Fibroblast of lung (primary cell): ENCODE measurements around the gene GPER1. TPM values are rescaled to one million over a fixed set of nuclear protein-coding genes. Genes with fewer than 3 reads are reported as not detected.
A peak's percentile ranks its signal among the peaks of the same experiment; 100 is the strongest.

ENCODE experiments used
- DNase-seq, 2 donors: peaks; one replicate each; pipeline versions ENCODE4 v3.0.0 to v3.0.0-alpha.2; 2010; ENCODE audit warnings: low read depth in 2 of 2
- H2AFZ ChIP-seq: 2 replicates; pipeline ENCODE4 v1.5.1; 2012; ENCODE audit warnings: low read length, control low read depth, inconsistent platforms
- H3K27ac ChIP-seq: 2 replicates; pipeline ENCODE4 v1.5.1; 2011; ENCODE audit warnings: low read length, control low read depth; ENCODE audit not compliant: insufficient read depth
- H3K27me3 ChIP-seq: 2 replicates; pipeline ENCODE4 v1.5.1; 2011; ENCODE audit warnings: mild to moderate bottlenecking, low read length; ENCODE audit not compliant: control insufficient read depth, insufficient read depth
- H3K36me3 ChIP-seq: 2 replicates; pipeline ENCODE4 v1.5.1; 2011; ENCODE audit warnings: low read length; ENCODE audit not compliant: control insufficient read depth, insufficient read depth
- H3K4me1 ChIP-seq: 2 replicates; pipeline ENCODE4 v1.5.1; 2011; ENCODE audit warnings: low read length; ENCODE audit not compliant: control insufficient read depth, insufficient read depth; ENCODE audit errors: extremely low read depth
- H3K4me2 ChIP-seq: 2 replicates; pipeline ENCODE4 v1.5.1; 2011; ENCODE audit warnings: low read length, control low read depth; ENCODE audit not compliant: insufficient read depth; ENCODE audit errors: extremely low read depth
- H3K4me3 ChIP-seq, 4 experiments: fragments of 200-600 bp in 1 of 4; sonication (generic) in 1 of 4; replicated peaks in 1 of 4; 2 replicates each; pipeline ENCODE4 v1.5.1; 2011 to 2016; ENCODE audit warnings: low read length in 4 of 4, low read depth in 3 of 4, mild to moderate bottlenecking in 3 of 4, control low read depth in 2 of 4, inconsistent platforms in 1 of 4, mixed read lengths in 1 of 4; ENCODE audit not compliant: insufficient read depth in 1 of 4; ENCODE audit errors: control extremely low read depth in 1 of 4
- H3K79me2 ChIP-seq: 2 replicates; pipeline ENCODE4 v1.5.1; 2012; ENCODE audit warnings: mild to moderate bottlenecking, low read length, inconsistent platforms; ENCODE audit not compliant: control insufficient read depth, insufficient read depth
- H3K9ac ChIP-seq: 2 replicates; pipeline ENCODE4 v1.5.1; 2011; ENCODE audit warnings: mild to moderate bottlenecking, low read length, control low read depth; ENCODE audit not compliant: insufficient read depth
- H3K9me3 ChIP-seq: 2 replicates; pipeline ENCODE4 v1.5.1; 2012; ENCODE audit warnings: low read depth, low read length; ENCODE audit not compliant: control insufficient read depth, insufficient read depth
- H4K20me1 ChIP-seq: 2 replicates; pipeline ENCODE4 v1.5.1; 2011; ENCODE audit warnings: low read length; ENCODE audit not compliant: control insufficient read depth, insufficient read depth; ENCODE audit errors: extremely low read depth
- EZH2 ChIP-seq: IDR thresholded peaks from 2 replicates; pipeline ENCODE4 v1.5.1; 2012; ENCODE audit warnings: low read length, control low read depth, mild to moderate bottlenecking; ENCODE audit errors: missing control alignments
- polyA plus RNA-seq, 2 donors: library from polyadenylated mRNA; depleted of rRNA in 1 of 2; stranded (reverse) in 1 of 2; unstranded in 1 of 2; fragments of >200 nt; gene quantifications; 2 replicates each; pipeline ENCODE4 v1.2.1, GENCODE V29; 2011 to 2012; ENCODE audit warnings: missing spikeins in 1 of 2
- total RNA-seq: library from RNA; depleted of rRNA; stranded (reverse); fragments of >200 nt; gene quantifications from 2 replicates; pipeline ENCODE4 v1.2.1, GENCODE V29; 2014
- TF ChIP-seq, protein P1 (sequence below), 2 donors: IDR thresholded peaks in 1 of 2; conservative IDR thresholded peaks in 1 of 2; 1 replicate in 1 of 2; 2 replicates in 1 of 2; pipeline ENCODE4 v1.5.1; 2011 to 2012; ENCODE audit warnings: low read length in 2 of 2, control low read depth in 1 of 2, inconsistent platforms in 1 of 2, low read depth in 1 of 2, mild to moderate bottlenecking in 1 of 2

The GPER1 gene
- total and polyA plus RNA-seq, 2 donors (not counting 1 experiment from before 2014, with no cell fraction given) = 2.0 to 2.3 TPM

DNA sequence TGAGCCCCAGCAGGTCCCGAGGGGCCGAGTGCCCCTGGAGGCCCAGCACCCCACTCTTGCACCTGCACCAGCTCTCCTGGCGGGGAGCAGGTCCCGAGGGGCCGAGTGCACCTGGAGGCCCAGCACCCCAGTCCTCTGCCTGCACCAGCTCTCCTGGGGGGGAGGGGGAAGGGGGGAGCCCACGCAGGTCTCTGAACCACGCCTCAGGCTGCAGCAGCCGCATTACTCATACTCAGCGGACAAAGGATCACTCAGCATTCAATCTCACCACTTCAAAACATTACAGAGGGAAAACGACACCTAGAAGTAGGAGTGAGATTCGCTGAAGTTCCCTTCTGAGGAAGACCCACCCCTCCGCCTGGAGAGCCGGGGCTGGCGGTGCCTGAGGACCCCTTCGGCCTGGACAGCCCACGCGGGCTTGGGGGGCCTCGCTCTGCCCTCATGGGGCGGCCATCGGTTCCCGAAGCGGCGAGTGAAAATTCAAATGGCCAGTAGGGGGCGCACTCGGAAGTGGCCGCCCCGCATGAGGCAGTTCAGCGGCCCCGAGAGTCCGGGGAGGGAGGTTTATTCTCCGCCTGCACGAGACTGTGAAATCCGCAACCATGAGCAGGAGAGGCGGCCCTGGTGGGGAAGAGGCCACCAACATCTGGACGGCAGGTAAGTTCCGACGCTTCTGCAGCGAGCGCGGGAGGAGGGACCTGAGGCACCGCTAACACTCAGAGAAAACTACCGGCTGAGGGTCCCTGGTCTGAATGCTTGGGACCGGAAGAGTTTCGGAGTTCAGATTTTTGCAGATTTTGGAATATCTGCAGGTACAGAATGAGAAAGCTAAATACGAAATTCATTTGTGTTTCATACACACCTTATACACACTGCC is 1.1 kb upstream of the GPER1 start:
- TF ChIP-seq, protein P1, sequence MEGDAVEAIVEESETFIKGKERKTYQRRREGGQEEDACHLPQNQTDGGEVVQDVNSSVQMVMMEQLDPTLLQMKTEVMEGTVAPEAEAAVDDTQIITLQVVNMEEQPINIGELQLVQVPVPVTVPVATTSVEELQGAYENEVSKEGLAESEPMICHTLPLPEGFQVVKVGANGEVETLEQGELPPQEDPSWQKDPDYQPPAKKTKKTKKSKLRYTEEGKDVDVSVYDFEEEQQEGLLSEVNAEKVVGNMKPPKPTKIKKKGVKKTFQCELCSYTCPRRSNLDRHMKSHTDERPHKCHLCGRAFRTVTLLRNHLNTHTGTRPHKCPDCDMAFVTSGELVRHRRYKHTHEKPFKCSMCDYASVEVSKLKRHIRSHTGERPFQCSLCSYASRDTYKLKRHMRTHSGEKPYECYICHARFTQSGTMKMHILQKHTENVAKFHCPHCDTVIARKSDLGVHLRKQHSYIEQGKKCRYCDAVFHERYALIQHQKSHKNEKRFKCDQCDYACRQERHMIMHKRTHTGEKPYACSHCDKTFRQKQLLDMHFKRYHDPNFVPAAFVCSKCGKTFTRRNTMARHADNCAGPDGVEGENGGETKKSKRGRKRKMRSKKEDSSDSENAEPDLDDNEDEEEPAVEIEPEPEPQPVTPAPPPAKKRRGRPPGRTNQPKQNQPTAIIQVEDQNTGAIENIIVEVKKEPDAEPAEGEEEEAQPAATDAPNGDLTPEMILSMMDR (conservative IDR thresholded peaks at IDR 0.05 in 1 of 2, IDR thresholded peaks at IDR 0.05 in 1 of 2; ENCODE audit: low read depth in 1 of 2, low read length in 2 of 2) = peak; percentile 61 to 70
- TF ChIP-seq EZH2 = no peak
- Histone ChIP-seq H3K4me3 (peak overlapping the region; percentile 27 to 63 (median 39)), H3K27me3 (no peaks in the 10 kb centered on the region), H3K4me2 (peak overlapping the region; percentile 83), H3K27ac (peak overlapping the region; percentile 49), H3K36me3 (peaks cover 2% of the 10 kb centered on the region), H3K4me1 (peaks cover 17% of the 10 kb centered on the region), H3K9ac (peak overlapping the region; percentile 25), H3K9me3 (no peaks in the 10 kb centered on the region), H3K79me2 (no peaks in the 10 kb centered on the region), H4K20me1 (no peaks in the 10 kb centered on the region), H2AFZ (peak overlapping the region; percentile 59)
- DNase-seq = peak; percentile 55 to 61

DNA sequence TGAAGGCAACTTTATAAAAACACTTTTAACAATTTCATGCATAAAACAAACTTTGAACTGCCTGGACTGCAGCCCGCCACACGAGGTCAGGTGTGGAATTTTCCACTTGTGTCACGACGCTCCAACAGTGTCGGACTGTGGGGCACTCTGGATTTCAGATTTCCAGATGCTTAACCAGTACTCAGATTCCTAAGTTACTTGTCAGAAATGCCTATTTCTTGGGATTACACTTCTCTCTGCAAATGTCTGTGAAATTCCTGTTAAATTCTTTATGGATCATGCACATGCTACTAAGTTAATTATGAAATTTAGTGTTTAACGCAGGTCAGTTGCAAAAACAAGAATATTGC is 473 bp upstream of the GPER1 start:
- DNase-seq = peak; percentile 29 to 61
- Histone ChIP-seq H3K36me3 (peaks cover 2% of the 10 kb centered on the region), H3K4me1 (peaks cover 17% of the 10 kb centered on the region), H3K4me3 (peak overlapping the region; percentile 27 to 63 (median 39)), H3K27ac (no peak overlapping the region), H4K20me1 (no peaks in the 10 kb centered on the region), H3K9ac (no peak overlapping the region), H2AFZ (no peak overlapping the region), H3K27me3 (no peaks in the 10 kb centered on the region), H3K4me2 (peak overlapping the region; percentile 90), H3K79me2 (no peaks in the 10 kb centered on the region), H3K9me3 (no peaks in the 10 kb centered on the region)
- no peak for TF ChIP-seq EZH2
- TF ChIP-seq, protein P1 (conservative IDR thresholded peaks at IDR 0.05 in 1 of 2, IDR thresholded peaks at IDR 0.05 in 1 of 2; ENCODE audit: low read depth in 1 of 2, low read length in 2 of 2) = no peak

DNA sequence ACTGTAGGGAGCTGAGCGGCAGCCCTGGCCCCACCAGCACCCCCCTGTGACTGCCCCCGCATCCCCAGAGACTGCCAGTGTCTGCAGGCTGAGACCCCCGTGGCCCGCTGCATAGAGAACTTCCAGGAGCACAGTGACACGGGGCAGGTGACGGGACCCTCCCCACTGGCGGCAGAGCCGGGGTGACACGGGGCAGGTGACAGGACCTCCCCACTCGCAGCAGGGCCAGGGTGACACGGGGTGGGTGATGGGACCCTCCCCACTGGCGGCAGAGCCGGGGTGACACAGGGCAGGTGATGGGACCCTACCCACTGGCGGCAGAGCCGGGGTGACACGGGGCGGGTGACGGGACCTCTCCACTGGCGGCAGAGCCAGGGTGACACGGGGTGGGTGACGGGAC is 2.3 kb downstream of the GPER1 start:
- H4K20me1 ChIP-seq = no peaks in the 10 kb centered on the region
- TF ChIP-seq EZH2 = no peak
- TF ChIP-seq, protein P1 (conservative IDR thresholded peaks at IDR 0.05 in 1 of 2, IDR thresholded peaks at IDR 0.05 in 1 of 2; ENCODE audit: low read depth in 1 of 2, low read length in 2 of 2) = no peak
- no peak overlapping the region for H3K4me3 ChIP-seq
- H3K27me3 ChIP-seq = no peaks in the 10 kb centered on the region
- no peaks in the 10 kb centered on the region for H3K9me3 ChIP-seq
- H2AFZ ChIP-seq = no peak overlapping the region
- no peak overlapping the region for H3K4me2 ChIP-seq
- DNase-seq = no peak
- no peaks in the 10 kb centered on the region for H3K79me2 ChIP-seq
- no peak overlapping the region for H3K27ac ChIP-seq
- peaks cover 17% of the 10 kb centered on the region for H3K4me1 ChIP-seq
- no peak overlapping the region for H3K9ac ChIP-seq
- peaks cover 2% of the 10 kb centered on the region for H3K36me3 ChIP-seq
